Activated CD4-positive, alpha-beta T cell treated with anti-CD3 and anti-CD28 coated beads, Interleukin-2, amount 10 ng/mL, durations not matched to agents 7 days and 5 days (primary cell): Measurements from ENCODE around the gene GLB1L3. TPM values are rescaled to one million over a fixed set of nuclear protein-coding genes. Genes with fewer than 3 reads are reported as not detected.

Source experiments
- CTCF ChIA-PET: fragments of 350-600 bp; sonication (Branson Sonifier 250); formaldehyde crosslinking; loops from one replicate; lab custom pipeline; 2021; ENCODE audit warnings: antibody characterized with exemption; lab: Charles Lee
- POLR2A ChIA-PET: fragments of 350-600 bp; sonication (Branson Sonifier 250); formaldehyde crosslinking; loops from one replicate; lab custom pipeline; 2021; ENCODE audit warnings: antibody characterized with exemption; lab: Charles Lee
- DNase-seq: peaks from one replicate; pipeline ENCODE4 v3.0.0-alpha.2; 2020
- H3K27ac Mint-ChIP-seq: one replicate; pipeline ENCODE4 v1.8.0; 2021; ENCODE audit warnings: mild to moderate bottlenecking, moderate library complexity, mixed read lengths
- H3K27me3 Mint-ChIP-seq: one replicate; pipeline ENCODE4 v1.8.0; 2021; ENCODE audit warnings: mixed read lengths
- H3K36me3 Mint-ChIP-seq: one replicate; pipeline ENCODE4 v1.8.0; 2021; ENCODE audit warnings: low read depth, mixed read lengths
- H3K4me1 Mint-ChIP-seq: one replicate; pipeline ENCODE4 v1.8.0; 2021; ENCODE audit warnings: mixed read lengths
- H3K4me3 Mint-ChIP-seq: one replicate; pipeline ENCODE4 v1.8.0; 2021; ENCODE audit warnings: mild to moderate bottlenecking, moderate library complexity, mixed read lengths
- H3K9me3 Mint-ChIP-seq: one replicate; pipeline ENCODE4 v1.8.0; 2021; ENCODE audit warnings: mixed read lengths
- total RNA-seq, 2 experiments: library from RNA; stranded (reverse); gene quantifications; one replicate each; pipeline ENCODE4 v1.2.3, GENCODE V29; 2021

The GLB1L3 gene
- total RNA-seq, 2 experiments from 2014 or later, result 6.8 to 7.2 TPM

GRCh38 chr11:134367781-134368180 is 91.6 kb downstream of the GLB1L3 start:
- DNase-seq, result no peak
- CTCF ChIA-PET, result no interaction called here
- H3K36me3 Mint-ChIP-seq, result no peaks in the 10 kb centered on the region
- POLR2A ChIA-PET, result no interaction called here
- H3K4me1 Mint-ChIP-seq, result no peaks in the 10 kb centered on the region
- no peak overlapping the region for H3K27ac Mint-ChIP-seq
- H3K4me3 Mint-ChIP-seq, result no peak overlapping the region
- no peaks in the 10 kb centered on the region for H3K9me3 Mint-ChIP-seq
- H3K27me3 Mint-ChIP-seq, result no peaks in the 10 kb centered on the region

Other genes with a start within 250 kb of the GLB1L3 start
- gene JAM3, start 207.3 kb upstream of the GLB1L3 start, total RNA-seq, result 1 to 10 TPM; 4.8 to 5.0 TPM
- 100 to 1,000 TPM; 118 to 125 TPM for gene NCAPD3, start 52.4 kb upstream of the GLB1L3 start, total RNA-seq
- 10 to 100 TPM; 66.4 to 66.9 TPM for gene VPS26B, start 51.7 kb upstream of the GLB1L3 start, total RNA-seq
- 10 to 100 TPM; 56.4 to 61.6 TPM for gene THYN1, start 23.0 kb upstream of the GLB1L3 start, total RNA-seq
- 10 to 100 TPM; 21.7 to 21.8 TPM for gene ACAD8, start 22.8 kb upstream of the GLB1L3 start, total RNA-seq
- gene GLB1L2, start 55.6 kb downstream of the GLB1L3 start, total RNA-seq, result 1 to 10 TPM; 1.6 to 2.4 TPM
- 1 to 10 TPM; 1.4 to 1.6 TPM for gene B3GAT1, start 135.9 kb downstream of the GLB1L3 start, total RNA-seq